Measurements from ENCODE around the gene DDX59.

The DDX59 gene

GRCh38 chr1:200669314-200670241 lies at the start of gene DDX59:
DDX59 (minus strand) TSS chr1:200669907; CDS start chr1:200666740, 3,167 bp downstream.
- peak; percentile 94 for DNase-seq

- DNase-seq: no peak
Measured at GRCh38 chr1:200714504-200715187, 44.9 kb upstream of the DDX59 start.

GRCh38 chr1:200710166-200710565 lies 40.5 kb upstream of the DDX59 start:
- no peak for DNase-seq

GRCh38 chr1:200708769-200709168 lies 39.1 kb upstream of the DDX59 start:
- no peak for DNase-seq

GRCh38 chr1:200708161-200708560 lies 38.5 kb upstream of the DDX59 start:
- DNase-seq: no peak

GRCh38 chr1:200707116-200707515 lies 37.4 kb upstream of the DDX59 start:
- no peak for DNase-seq

GRCh38 chr1:200706111-200706814 lies 36.6 kb upstream of the DDX59 start:
- no peak for DNase-seq

- DNase-seq: no peak
Measured at GRCh38 chr1:200704986-200705500, 35.3 kb upstream of the DDX59 start.

GRCh38 chr1:200699871-200700270 lies 30.2 kb upstream of the DDX59 start:
- DNase-seq: no peak

GRCh38 chr1:200694738-200695137 lies 25.0 kb upstream of the DDX59 start:
- no peak for DNase-seq

- no peak for DNase-seq
Measured at GRCh38 chr1:200693327-200693726, 23.6 kb upstream of the DDX59 start.

GRCh38 chr1:200692316-200692715 lies 22.6 kb upstream of the DDX59 start:
- no peak for DNase-seq

- DNase-seq: no peak
Measured at GRCh38 chr1:200686620-200687019, 16.9 kb upstream of the DDX59 start.

- no peak for DNase-seq
Measured at GRCh38 chr1:200684015-200684414, 14.3 kb upstream of the DDX59 start.

GRCh38 chr1:200683298-200683697 lies 13.6 kb upstream of the DDX59 start:
- DNase-seq: no peak

GRCh38 chr1:200681231-200681630 lies 11.5 kb upstream of the DDX59 start:
- DNase-seq: no peak

GRCh38 chr1:200676829-200677228 lies 7.1 kb upstream of the DDX59 start:
- DNase-seq: no peak

GRCh38 chr1:200675588-200675852 lies 5.8 kb upstream of the DDX59 start:
- DNase-seq: no peak

GRCh38 chr1:200674838-200675587 lies 5.3 kb upstream of the DDX59 start:
- DNase-seq: no peak

- no peak for DNase-seq
Measured at GRCh38 chr1:200673952-200674823, 4.5 kb upstream of the DDX59 start.

GRCh38 chr1:200671235-200671786 lies 1.6 kb upstream of the DDX59 start:
- DNase-seq: no peak
